OCI-LY1 (cell line): ENCODE measurements around the gene LRRC34.

Experiments used
- H2AFZ ChIP-seq: fragments of 200-600 bp; sonication (generic), shearing (Covaris generic); 2 replicates; pipeline ENCODE4 v1.6.0; 2014; ENCODE audit warnings: antibody characterized with exemption, mild to moderate bottlenecking, low read length
- H3F3A ChIP-seq: fragments of 200-600 bp; sonication (generic), shearing (Covaris generic); 2 replicates; pipeline ENCODE4 v1.6.0; 2014; ENCODE audit warnings: mild to moderate bottlenecking, antibody characterized with exemption, low read length, moderate library complexity; ENCODE audit not compliant: insufficient read depth
- H3K27ac ChIP-seq: fragments of 200-600 bp; sonication (generic); 2 replicates; pipeline ENCODE4 v1.5.1; 2014; ENCODE audit warnings: low read length, mixed run types, mild to moderate bottlenecking, low read depth; ENCODE audit not compliant: poor library complexity, severe bottlenecking
- H3K27me3 ChIP-seq: fragments of 200-600 bp; sonication (generic); 2 replicates; pipeline ENCODE4 v1.6.0; 2014; ENCODE audit warnings: antibody characterized with exemption, mild to moderate bottlenecking, low read length, moderate library complexity; ENCODE audit not compliant: insufficient read depth
- H3K36me3 ChIP-seq: fragments of 200-600 bp; sonication (generic); 2 replicates; pipeline ENCODE4 v1.6.1; 2014; ENCODE audit warnings: mild to moderate bottlenecking, antibody characterized with exemption, low read length, moderate library complexity, mixed read lengths; ENCODE audit not compliant: insufficient read depth
- H3K4me1 ChIP-seq: fragments of 200-600 bp; sonication (generic); 2 replicates; pipeline ENCODE4 v1.5.1; 2014; ENCODE audit warnings: mild to moderate bottlenecking, low read length, moderate library complexity; ENCODE audit not compliant: insufficient read depth, severe bottlenecking
- H3K4me2 ChIP-seq: fragments of 200-600 bp; sonication (generic), shearing (Covaris generic); 2 replicates; pipeline ENCODE4 v1.6.1; 2014; ENCODE audit warnings: low read length
- H3K4me3 ChIP-seq: fragments of 200-600 bp; sonication (generic); 2 replicates; pipeline ENCODE4 v1.5.1; 2014; ENCODE audit warnings: low read length, low read depth, mild to moderate bottlenecking, mixed read lengths; ENCODE audit not compliant: poor library complexity, severe bottlenecking
- H3K79me2 ChIP-seq: fragments of 200-600 bp; shearing (Covaris generic); 2 replicates; pipeline ENCODE4 v1.6.1; 2016; ENCODE audit warnings: mixed run types, low read length, mixed read lengths; ENCODE audit not compliant: insufficient read depth
- H3K9ac ChIP-seq: fragments of 200-600 bp; sonication (generic), shearing (Covaris generic); 2 replicates; pipeline ENCODE4 v1.6.1; 2014; ENCODE audit warnings: mild to moderate bottlenecking, low read length, mixed read lengths
- H3K9me2 ChIP-seq: fragments of 200-600 bp; sonication (generic), shearing (Covaris generic); 2 replicates; pipeline ENCODE4 v1.6.1; 2014; ENCODE audit warnings: low read depth, mild to moderate bottlenecking, low read length, mixed read lengths
- H3K9me3 ChIP-seq: fragments of 200-600 bp; shearing (Covaris generic); 2 replicates; pipeline ENCODE4 v1.6.1; 2014; ENCODE audit warnings: low read length, mixed read lengths
- H4K20me1 ChIP-seq: fragments of 200-600 bp; sonication (generic), shearing (Covaris generic); 2 replicates; pipeline ENCODE4 v1.6.0; 2016; ENCODE audit warnings: mild to moderate bottlenecking, low read length; ENCODE audit not compliant: insufficient read depth
- EZH2 ChIP-seq: fragments of 200-600 bp; sonication (generic), shearing (Covaris generic); IDR thresholded peaks from 2 replicates; pipeline ENCODE4 v1.8.0; 2017; ENCODE audit warnings: borderline replicate concordance, mixed run types, mild to moderate bottlenecking, antibody characterized with exemption, low read length, moderate library complexity, mixed read lengths
- TF ChIP-seq, protein P1 (sequence below): fragments of 200-600 bp; sonication (generic), shearing (Covaris generic); IDR thresholded peaks from 2 replicates; pipeline ENCODE4 v1.5.1; 2017; ENCODE audit warnings: mild to moderate bottlenecking, antibody characterized with exemption, low read length, moderate library complexity, mixed read lengths

The LRRC34 gene

DNA sequence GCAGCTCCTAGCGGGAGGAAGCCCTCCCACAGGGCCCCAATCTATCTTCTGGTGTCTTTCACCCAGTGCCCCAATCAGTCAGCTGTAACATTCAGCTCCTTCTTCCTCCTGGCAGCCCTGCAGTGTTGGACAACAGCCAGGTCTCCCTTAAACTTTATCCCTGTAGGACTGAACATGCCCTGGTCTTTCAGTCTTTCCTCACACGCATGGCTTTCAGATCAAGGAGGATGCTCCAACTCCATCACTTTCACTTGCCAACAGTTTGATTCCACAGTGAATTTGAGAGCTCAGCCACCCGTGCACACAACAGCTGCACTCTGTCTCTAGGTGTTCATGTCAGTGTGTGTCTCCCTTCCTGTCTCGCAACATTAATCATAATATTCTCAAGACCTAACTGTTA lies 28.5 kb upstream of the LRRC34 start:
- Histone ChIP-seq H3K4me1 (peaks cover 19% of the 10 kb centered on the region), H3K9ac (no peak overlapping the region), H3K27me3 (no peaks in the 10 kb centered on the region), H3K9me3 (no peaks in the 10 kb centered on the region), H3K79me2 (no peaks in the 10 kb centered on the region), H3K4me3 (no peak overlapping the region), H3K4me2 (peak overlapping the region; percentile 26; the same call in 1 of the 2 replicates), H3K9me2 (no peaks in the 10 kb centered on the region), H3K36me3 (no peaks in the 10 kb centered on the region), H3F3A (no peaks in the 10 kb centered on the region), H3K27ac (no peak overlapping the region), H2AFZ (no peak overlapping the region), H4K20me1 (no peaks in the 10 kb centered on the region)
- TF ChIP-seq, protein P1, sequence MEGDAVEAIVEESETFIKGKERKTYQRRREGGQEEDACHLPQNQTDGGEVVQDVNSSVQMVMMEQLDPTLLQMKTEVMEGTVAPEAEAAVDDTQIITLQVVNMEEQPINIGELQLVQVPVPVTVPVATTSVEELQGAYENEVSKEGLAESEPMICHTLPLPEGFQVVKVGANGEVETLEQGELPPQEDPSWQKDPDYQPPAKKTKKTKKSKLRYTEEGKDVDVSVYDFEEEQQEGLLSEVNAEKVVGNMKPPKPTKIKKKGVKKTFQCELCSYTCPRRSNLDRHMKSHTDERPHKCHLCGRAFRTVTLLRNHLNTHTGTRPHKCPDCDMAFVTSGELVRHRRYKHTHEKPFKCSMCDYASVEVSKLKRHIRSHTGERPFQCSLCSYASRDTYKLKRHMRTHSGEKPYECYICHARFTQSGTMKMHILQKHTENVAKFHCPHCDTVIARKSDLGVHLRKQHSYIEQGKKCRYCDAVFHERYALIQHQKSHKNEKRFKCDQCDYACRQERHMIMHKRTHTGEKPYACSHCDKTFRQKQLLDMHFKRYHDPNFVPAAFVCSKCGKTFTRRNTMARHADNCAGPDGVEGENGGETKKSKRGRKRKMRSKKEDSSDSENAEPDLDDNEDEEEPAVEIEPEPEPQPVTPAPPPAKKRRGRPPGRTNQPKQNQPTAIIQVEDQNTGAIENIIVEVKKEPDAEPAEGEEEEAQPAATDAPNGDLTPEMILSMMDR = no peak
- no peak for TF ChIP-seq EZH2

DNA sequence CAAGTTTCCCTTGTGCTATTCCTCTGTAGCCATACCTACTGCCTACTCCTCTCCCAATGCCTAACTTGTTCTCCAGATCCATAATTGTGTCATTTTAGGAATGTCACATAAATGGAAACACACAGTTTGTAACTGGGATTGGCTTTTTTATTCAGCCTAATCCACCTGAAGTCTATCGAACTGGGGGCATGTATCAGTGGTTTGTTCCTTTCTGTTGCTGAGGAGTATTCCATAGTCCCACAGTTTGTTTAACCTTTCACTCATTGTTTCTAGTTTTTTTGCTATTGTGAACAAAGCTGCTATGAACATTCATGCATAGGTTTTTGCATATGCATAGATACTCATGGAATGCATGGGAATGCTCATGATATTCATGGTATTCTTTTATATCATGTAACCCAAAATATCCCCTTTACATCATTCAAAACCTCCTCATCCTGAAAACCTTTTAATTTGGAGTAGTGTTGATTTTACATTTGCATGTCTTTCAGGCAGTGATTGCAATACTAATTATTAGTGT lies 25.9 kb upstream of the LRRC34 start:
- Histone ChIP-seq H3K9me3 (no peaks in the 10 kb centered on the region), H3K4me1 (peaks cover 24% of the 10 kb centered on the region)

DNA sequence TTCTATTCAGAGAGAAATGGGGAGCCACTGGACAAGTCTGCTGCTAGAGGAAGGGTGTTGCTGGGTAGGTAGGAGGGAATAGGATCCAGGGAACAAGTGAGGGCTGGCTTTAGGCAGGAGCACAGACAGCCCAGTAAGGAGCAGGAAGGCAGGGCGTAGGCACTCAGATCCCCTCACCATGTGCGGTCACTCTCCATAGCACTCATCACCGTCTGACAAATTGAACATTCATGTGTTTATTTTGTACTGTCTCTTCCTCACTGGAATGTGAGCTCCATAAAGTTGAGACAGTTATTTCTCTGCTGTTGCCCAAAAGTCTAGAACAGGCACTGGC lies 24.2 kb upstream of the LRRC34 start:
- Histone ChIP-seq H3K4me3 (no peak overlapping the region), H3K27me3 (no peaks in the 10 kb centered on the region), H3K27ac (peak overlapping the region; percentile 64), H2AFZ (peak overlapping the region; percentile 72), H4K20me1 (no peaks in the 10 kb centered on the region), H3K79me2 (no peaks in the 10 kb centered on the region), H3K4me1 (peaks cover 24% of the 10 kb centered on the region), H3K36me3 (no peaks in the 10 kb centered on the region), H3K4me2 (0 out of 2 replicates have a peak overlapping the region, but pooled peaks have one; percentile 17), H3K9me3 (no peaks in the 10 kb centered on the region), H3K9ac (peak overlapping the region; percentile 44; the same call in 1 of the 2 replicates), H3F3A (no peaks in the 10 kb centered on the region), H3K9me2 (no peaks in the 10 kb centered on the region)
- TF ChIP-seq, protein P1 = no peak
- no peak for TF ChIP-seq EZH2

More for the DNA sequence above, 25.9 kb upstream of the LRRC34 start:
- no peaks in the 10 kb centered on the region for H4K20me1 ChIP-seq
- H3K79me2 ChIP-seq = no peaks in the 10 kb centered on the region
- H3K27ac ChIP-seq = no peak overlapping the region
- no peak overlapping the region for H3K9ac ChIP-seq
- TF ChIP-seq EZH2 = no peak
- TF ChIP-seq, protein P1 = no peak
- no peak overlapping the region for H2AFZ ChIP-seq
- no peaks in the 10 kb centered on the region for H3K9me2 ChIP-seq
- H3K4me2 ChIP-seq = no peak overlapping the region
- H3F3A ChIP-seq = no peaks in the 10 kb centered on the region
- no peaks in the 10 kb centered on the region for H3K27me3 ChIP-seq
- no peak overlapping the region for H3K4me3 ChIP-seq
- no peaks in the 10 kb centered on the region for H3K36me3 ChIP-seq
